Kidney (tissue), 14 donors: ENCODE data around the gene NIBAN1. TPM values are rescaled to one million over a fixed set of nuclear protein-coding genes. Genes with fewer than 3 reads are reported as not detected.

ENCODE experiments used
- DNase-seq, 5 donors: peaks; one replicate each; pipeline ENCODE4 v3.0.0-alpha.2; 2013 to 2020
- FAIRE-seq: peaks from 2 replicates; lab custom pipeline; 2012; peaks lifted over from hg19 to GRCh38; lab: Jason Lieb, UNC
- H3K27ac ChIP-seq, 2 donors: one replicate each; pipeline ENCODE4 v1.7.0; 2013; ENCODE audit warnings: low read depth in 2 of 2, low read length in 2 of 2, inconsistent platforms in 1 of 2
- H3K27me3 ChIP-seq: one replicate; pipeline ENCODE4 v1.7.1; 2013; ENCODE audit warnings: low read length, inconsistent platforms; ENCODE audit not compliant: control insufficient read depth, insufficient read depth
- H3K36me3 ChIP-seq, 3 donors: one replicate each; pipeline versions ENCODE4 v1.7.0 to v1.7.1; 2013; ENCODE audit warnings: low read length in 3 of 3, control low read depth in 1 of 3, inconsistent platforms in 1 of 3; ENCODE audit not compliant: insufficient read depth in 3 of 3, control insufficient read depth in 2 of 3
- H3K4me1 ChIP-seq, 3 donors: one replicate each; pipeline versions ENCODE4 v1.7.0 to v1.7.1; 2013; ENCODE audit warnings: low read length in 3 of 3, inconsistent platforms in 1 of 3, low read depth in 1 of 3; ENCODE audit not compliant: control insufficient read depth in 2 of 3, insufficient read depth in 2 of 3
- H3K4me3 ChIP-seq, 3 donors: one replicate each; pipeline versions ENCODE4 v1.7.0 to v1.8.1; 2013; ENCODE audit warnings: low read length in 3 of 3, control low read depth in 1 of 3, inconsistent platforms in 1 of 3
- H3K9ac ChIP-seq, 3 donors: one replicate each; pipeline versions ENCODE4 v1.7.0 to v1.7.1; 2013; ENCODE audit warnings: low read length in 3 of 3, control low read depth in 1 of 3, inconsistent platforms in 1 of 3
- H3K9me3 ChIP-seq, 3 donors: one replicate each; pipeline versions ENCODE4 v1.7.0 to v1.7.1; 2013; ENCODE audit warnings: low read length in 3 of 3, control low read depth in 1 of 3, inconsistent platforms in 1 of 3; ENCODE audit not compliant: control insufficient read depth in 2 of 3, insufficient read depth in 1 of 3
- CTCF ChIP-seq: IDR thresholded peaks from 3 replicates; pipeline ENCODE4 v1.5.1; 2012; ENCODE audit warnings: mild to moderate bottlenecking, moderate library complexity, borderline replicate concordance; ENCODE audit not compliant: insufficient read depth; ENCODE audit errors: extremely low read depth
- intact Hi-C: fragments of 100-400 bp; cut with DNase I; formaldehyde crosslinking; loops from one replicate; pipeline ENCODE4 v1.11.1; 2022
- polyA plus RNA-seq: library from polyadenylated mRNA; stranded (reverse); fragments of 350-450 nt; fragmentation: Illumina TruSeq; extraction: RNeasy Lipid Tissue Mini Kit (QIAGEN cat#74804); gene quantifications from one replicate; pipeline ENCODE4 v1.2.3, GENCODE V29; 2014; ENCODE audit warnings: low read depth, low replicate concordance; ENCODE audit not compliant: insufficient read depth
- total RNA-seq: library from RNA; stranded (reverse); fragmentation: NEBNext Ultra II Directional; extraction: Animal tissue kit (Norgen Biotek cat#: 25700); gene quantifications from one replicate; pipeline ENCODE4 v1.2.1, GENCODE V29; 2021
- donor health status: control.
- donor health status: control.
- donor health status: control.
- donor health status: control.
- donor health status: control.
- donor health status: DM: yes; HTN: yes; CAD: no.
- donor health status: Normal renal cell carcinoma (clear cell type).

NIBAN1 gene
- total and polyA plus RNA-seq, 2 donors from 2014 or later, result 2.6 to 25.4 TPM

- Histone ChIP-seq H3K4me1 (no peaks in the 10 kb centered on the region), H3K27me3 (no peaks in the 10 kb centered on the region), H3K27ac (no peak overlapping the region), H3K4me3 (no peak overlapping the region), H3K9ac (no peak overlapping the region), H3K36me3 (no peaks in the 10 kb centered on the region), H3K9me3 (no peaks in the 10 kb centered on the region)
- TF ChIP-seq CTCF, result no peak
- no peak for FAIRE-seq
- DNase-seq, result no peak
- intact Hi-C loops, result no loop called here
These were observed 7.3 kb downstream of the NIBAN1 start for GRCh38 chr1:184966989-184967388.

GRCh38 chr1:184965944-184966860 is 8.1 kb downstream of the NIBAN1 start:
- H3K27me3 ChIP-seq, result no peaks in the 10 kb centered on the region
- H3K27ac ChIP-seq, result no peak overlapping the region
- H3K4me3 ChIP-seq, result no peak overlapping the region
- FAIRE-seq (no peak), DNase-seq (no peak)
- H3K4me1 ChIP-seq, result no peaks in the 10 kb centered on the region
- H3K36me3 ChIP-seq, result no peaks in the 10 kb centered on the region
- no peaks in the 10 kb centered on the region for H3K9me3 ChIP-seq
- H3K9ac ChIP-seq, result no peak overlapping the region
- intact Hi-C loops, result no loop called here
- no peak for TF ChIP-seq CTCF

GRCh38 chr1:184965439-184965838 is 8.9 kb downstream of the NIBAN1 start:
- H3K27ac ChIP-seq, result no peak overlapping the region
- no peak overlapping the region for H3K4me3 ChIP-seq
- no peaks in the 10 kb centered on the region for H3K36me3 ChIP-seq
- TF ChIP-seq CTCF, result no peak
- DNase-seq (no peak), FAIRE-seq (no peak)
- no peaks in the 10 kb centered on the region for H3K4me1 ChIP-seq
- no peaks in the 10 kb centered on the region for H3K27me3 ChIP-seq
- intact Hi-C loops, result no loop called here
- H3K9me3 ChIP-seq, result no peaks in the 10 kb centered on the region
- H3K9ac ChIP-seq, result no peak overlapping the region
